SK-N-MC (cell line): ENCODE measurements around the gene TTC21B.

ENCODE experiments used
- DNase-seq: peaks from one replicate; pipeline ENCODE4 v3.0.0-alpha.2; 2011; ENCODE audit warnings: low read depth, low spot score
- H3K27ac ChIP-seq: fragments of 200-600 bp; sonication (generic); 2 replicates; pipeline ENCODE4 v1.5.1; 2016; ENCODE audit warnings: mixed run types
- H3K36me3 ChIP-seq: fragments of 200-600 bp; sonication (generic); 2 replicates; pipeline ENCODE4 v1.6.1; 2017; ENCODE audit warnings: antibody characterized with exemption, low read length, mixed read lengths; ENCODE audit not compliant: insufficient read depth
- H3K4me3 ChIP-seq: fragments of 200-600 bp; sonication (generic); 2 replicates; pipeline ENCODE4 v1.5.1; 2016
- H3K9ac ChIP-seq: fragments of 200-600 bp; sonication (generic); 2 replicates; pipeline ENCODE4 v1.8.0; 2017; ENCODE audit warnings: mixed run types, mixed read lengths; ENCODE audit not compliant: insufficient read length
- H3K9me3 ChIP-seq: fragments of 200-600 bp; sonication (generic); 2 replicates; pipeline ENCODE4 v1.6.1; 2017; ENCODE audit warnings: low read depth, mild to moderate bottlenecking, antibody characterized with exemption, low read length, moderate library complexity, mixed read lengths
- EZH2 ChIP-seq: fragments of 200-600 bp; sonication (generic); IDR thresholded peaks from one replicate; pipeline ENCODE4 v1.6.1; 2017; ENCODE audit warnings: antibody characterized with exemption
- FOXP2 ChIP-seq: optimal IDR thresholded peaks from 2 replicates; pipeline ENCODE3; 2011; ENCODE audit warnings: mild to moderate bottlenecking, moderate library complexity; ENCODE audit not compliant: insufficient read depth; ENCODE audit errors: extremely low read length, control extremely low read depth
- POLR2AphosphoS5 ChIP-seq: IDR thresholded peaks from 2 replicates; pipeline ENCODE4 v1.6.1; 2012; ENCODE audit warnings: mild to moderate bottlenecking, low read depth, low read length, borderline replicate concordance

Gene TTC21B

GRCh38 chr2:165941827-165942226 lies 11.7 kb downstream of the TTC21B start:
- Histone ChIP-seq H3K9me3 (no peaks in the 10 kb centered on the region), H3K9ac (no peak overlapping the region), H3K27ac (no peak overlapping the region), H3K36me3 (peaks cover 72% of the 10 kb centered on the region), H3K4me3 (no peak overlapping the region)
- no peak for TF ChIP-seq FOXP2
- no peak for TF ChIP-seq EZH2
- TF ChIP-seq POLR2AphosphoS5 = no peak
- DNase-seq = no peak

DNA sequence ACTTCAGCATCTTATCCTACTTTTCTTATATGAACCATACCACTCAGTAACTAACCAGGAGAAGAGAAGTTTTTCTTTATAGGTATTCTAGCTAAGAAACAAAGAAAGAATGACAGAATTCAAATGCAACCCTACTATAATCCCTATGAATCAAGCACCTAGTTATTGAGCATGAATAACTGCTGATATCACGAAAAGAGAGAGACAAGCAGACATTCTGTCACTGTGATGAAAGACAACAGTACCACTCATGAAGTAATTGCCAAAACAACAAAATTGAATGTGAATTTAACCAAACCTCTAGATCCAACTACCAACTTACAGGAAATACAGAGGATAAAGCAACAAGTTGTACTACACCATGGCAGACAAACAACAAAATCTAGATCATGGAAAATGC lies 15.3 kb downstream of the TTC21B start:
- DNase-seq = no peak
- Histone ChIP-seq H3K27ac (no peak overlapping the region), H3K9ac (no peak overlapping the region), H3K36me3 (peaks cover 64% of the 10 kb centered on the region), H3K9me3 (no peaks in the 10 kb centered on the region), H3K4me3 (no peak overlapping the region)
- no peak for TF ChIP-seq FOXP2
- no peak for TF ChIP-seq EZH2
- no peak for TF ChIP-seq POLR2AphosphoS5

- H3K9me3 ChIP-seq = no peaks in the 10 kb centered on the region
- no peak overlapping the region for H3K4me3 ChIP-seq
- H3K36me3 ChIP-seq = peaks cover 67% of the 10 kb centered on the region
- TF ChIP-seq POLR2AphosphoS5 = no peak
- TF ChIP-seq FOXP2 = no peak
- TF ChIP-seq EZH2 = no peak
- no peak overlapping the region for H3K9ac ChIP-seq
- DNase-seq = no peak
- H3K27ac ChIP-seq = no peak overlapping the region
These were observed 20.2 kb downstream of the TTC21B start for GRCh38 chr2:165933211-165933910.

DNA sequence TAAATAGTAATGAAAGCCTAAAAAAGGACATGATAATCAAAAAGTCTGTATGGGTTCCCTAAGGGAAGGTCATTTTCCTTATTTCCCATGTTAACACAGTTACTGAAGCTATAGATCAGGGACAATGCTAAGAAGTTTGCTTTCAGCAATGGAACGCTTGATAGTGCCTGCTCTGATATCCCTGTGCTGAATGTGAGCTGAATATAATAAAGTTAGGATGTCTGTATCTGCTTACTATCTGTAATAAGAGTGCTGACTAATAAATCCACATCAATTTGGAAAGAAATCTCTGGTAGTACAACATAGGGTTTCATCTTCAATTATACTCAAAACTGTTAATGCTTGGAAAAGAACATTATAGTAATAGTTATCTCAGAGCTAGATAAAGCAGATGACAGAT lies 25.8 kb downstream of the TTC21B start:
- TF ChIP-seq FOXP2 (no peak), EZH2 (no peak), POLR2AphosphoS5 (no peak)
- no peak overlapping the region for H3K9ac ChIP-seq
- no peak overlapping the region for H3K27ac ChIP-seq
- no peak overlapping the region for H3K4me3 ChIP-seq
- no peaks in the 10 kb centered on the region for H3K9me3 ChIP-seq
- no peak for DNase-seq
- H3K36me3 ChIP-seq = peaks cover 65% of the 10 kb centered on the region

DNA sequence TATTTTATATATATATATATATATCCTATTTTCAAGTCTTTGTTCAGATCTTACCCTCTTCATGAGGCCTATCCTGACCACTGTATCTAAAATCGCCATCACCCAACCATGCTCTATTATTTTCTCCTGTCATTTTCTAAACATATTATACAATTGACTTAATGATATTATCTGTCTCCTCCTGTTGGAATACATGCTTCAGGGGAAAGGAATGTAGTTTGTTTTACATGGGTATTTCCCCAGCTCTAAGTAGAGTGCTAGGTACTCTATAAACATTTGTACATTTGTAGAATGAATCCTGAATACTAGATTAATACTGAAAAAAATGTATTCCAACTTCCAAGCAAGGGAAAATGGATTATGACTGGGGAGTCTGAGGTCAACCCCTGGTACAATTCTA lies 26.2 kb downstream of the TTC21B start:
- no peak for DNase-seq
- Histone ChIP-seq H3K27ac (no peak overlapping the region), H3K36me3 (peaks cover 65% of the 10 kb centered on the region), H3K4me3 (no peak overlapping the region), H3K9ac (no peak overlapping the region), H3K9me3 (no peaks in the 10 kb centered on the region)
- TF ChIP-seq FOXP2 (no peak), POLR2AphosphoS5 (no peak), EZH2 (no peak)

DNA sequence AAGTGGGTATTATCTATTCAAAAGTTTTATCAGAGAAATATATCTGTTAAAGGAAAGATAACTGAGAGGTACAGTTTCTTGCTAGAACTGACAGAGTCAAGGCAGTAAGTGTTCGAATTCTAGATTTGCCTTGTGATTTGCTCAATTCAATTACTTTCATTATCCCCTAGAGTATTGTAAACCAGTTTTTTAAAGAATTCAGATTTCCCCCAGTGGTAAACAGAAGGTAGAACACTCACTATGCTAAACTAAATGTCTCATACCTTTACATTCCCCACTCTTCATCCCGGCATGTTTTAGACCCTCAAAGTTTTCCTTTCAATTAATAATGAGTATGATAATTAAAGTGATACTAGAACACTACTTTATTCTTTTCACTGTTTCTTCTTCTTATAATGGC lies 28.6 kb downstream of the TTC21B start:
- TF ChIP-seq POLR2AphosphoS5 = no peak
- TF ChIP-seq FOXP2 = no peak
- Histone ChIP-seq H3K36me3 (peaks cover 45% of the 10 kb centered on the region), H3K9ac (no peak overlapping the region), H3K27ac (no peak overlapping the region), H3K9me3 (no peaks in the 10 kb centered on the region), H3K4me3 (no peak overlapping the region)
- no peak for DNase-seq

GRCh38 chr2:165920748-165921147 lies 32.8 kb downstream of the TTC21B start:
- TF ChIP-seq FOXP2 (no peak), EZH2 (no peak), POLR2AphosphoS5 (no peak)
- Histone ChIP-seq H3K27ac (no peak overlapping the region), H3K9me3 (no peaks in the 10 kb centered on the region), H3K4me3 (no peak overlapping the region), H3K36me3 (peaks cover 29% of the 10 kb centered on the region), H3K9ac (no peak overlapping the region)
- DNase-seq = no peak

- TF ChIP-seq POLR2AphosphoS5 (no peak), EZH2 (no peak), FOXP2 (no peak)
These were observed 39.9 kb downstream of the TTC21B start for GRCh38 chr2:165913636-165914035.

GRCh38 chr2:165911981-165912380 lies 41.6 kb downstream of the TTC21B start:
- H3K4me3 ChIP-seq = no peak overlapping the region
- TF ChIP-seq POLR2AphosphoS5 (no peak), FOXP2 (no peak), EZH2 (no peak)
- H3K27ac ChIP-seq = no peak overlapping the region
- peaks cover 34% of the 10 kb centered on the region for H3K36me3 ChIP-seq
- no peak for DNase-seq
- no peaks in the 10 kb centered on the region for H3K9me3 ChIP-seq
- H3K9ac ChIP-seq = no peak overlapping the region

More at GRCh38 chr2:165913636-165914035, 39.9 kb downstream of the TTC21B start:
- Histone ChIP-seq H3K27ac (no peak overlapping the region), H3K36me3 (peaks cover 41% of the 10 kb centered on the region), H3K9ac (no peak overlapping the region), H3K9me3 (no peaks in the 10 kb centered on the region), H3K4me3 (no peak overlapping the region)
- no peak for DNase-seq
